ENCODE measurements around the gene ZFHX3. TPM values are rescaled to one million over a fixed set of nuclear protein-coding genes. Genes with fewer than 3 reads are reported as not detected.

Gene ZFHX3
- total RNA-seq, 4 donors from 2014 or later: 9.1 to 34.0 (median 12.0) TPM

GRCh38 chr16:72937360-72937759 is 110.6 kb downstream of the ZFHX3 start:
- intact Hi-C loops (cut with DNase I; ENCODE audit: low total_unique reads): no loop called here
- no peaks in the 10 kb centered on the region for H3K27me3 ChIP-seq
- peak overlapping the region in 1 of 2 donors; percentile 81 for H3K27ac ChIP-seq
- no peak for DNase-seq
- peaks cover 0 to 7% of the 10 kb centered on the region in 2 donors for H3K4me1 ChIP-seq
- TF ChIP-seq POLR2A (IDR thresholded peaks at IDR 0.05): no peak
- TF ChIP-seq, protein P1, sequence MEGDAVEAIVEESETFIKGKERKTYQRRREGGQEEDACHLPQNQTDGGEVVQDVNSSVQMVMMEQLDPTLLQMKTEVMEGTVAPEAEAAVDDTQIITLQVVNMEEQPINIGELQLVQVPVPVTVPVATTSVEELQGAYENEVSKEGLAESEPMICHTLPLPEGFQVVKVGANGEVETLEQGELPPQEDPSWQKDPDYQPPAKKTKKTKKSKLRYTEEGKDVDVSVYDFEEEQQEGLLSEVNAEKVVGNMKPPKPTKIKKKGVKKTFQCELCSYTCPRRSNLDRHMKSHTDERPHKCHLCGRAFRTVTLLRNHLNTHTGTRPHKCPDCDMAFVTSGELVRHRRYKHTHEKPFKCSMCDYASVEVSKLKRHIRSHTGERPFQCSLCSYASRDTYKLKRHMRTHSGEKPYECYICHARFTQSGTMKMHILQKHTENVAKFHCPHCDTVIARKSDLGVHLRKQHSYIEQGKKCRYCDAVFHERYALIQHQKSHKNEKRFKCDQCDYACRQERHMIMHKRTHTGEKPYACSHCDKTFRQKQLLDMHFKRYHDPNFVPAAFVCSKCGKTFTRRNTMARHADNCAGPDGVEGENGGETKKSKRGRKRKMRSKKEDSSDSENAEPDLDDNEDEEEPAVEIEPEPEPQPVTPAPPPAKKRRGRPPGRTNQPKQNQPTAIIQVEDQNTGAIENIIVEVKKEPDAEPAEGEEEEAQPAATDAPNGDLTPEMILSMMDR (IDR thresholded peaks at IDR 0.05): no peak
- no peak overlapping the region for H3K4me3 ChIP-seq
- no peaks in the 10 kb centered on the region for H3K36me3 ChIP-seq
- no peaks in the 10 kb centered on the region for H3K9me3 ChIP-seq

- Histone ChIP-seq H3K4me1 (peaks cover 0 to 7% of the 10 kb centered on the region in 2 donors), H3K9me3 (no peaks in the 10 kb centered on the region), H3K27me3 (no peaks in the 10 kb centered on the region), H3K4me3 (no peak overlapping the region), H3K36me3 (no peaks in the 10 kb centered on the region), H3K27ac (no peak overlapping the region)
- intact Hi-C loops (cut with DNase I; ENCODE audit: low total_unique reads): no loop called here
- no peak for TF ChIP-seq POLR2A (IDR thresholded peaks at IDR 0.05)
- TF ChIP-seq, protein P1 (IDR thresholded peaks at IDR 0.05): no peak
- DNase-seq: no peak
These were observed 111.5 kb downstream of the ZFHX3 start for GRCh38 chr16:72936408-72936807.

DNA sequence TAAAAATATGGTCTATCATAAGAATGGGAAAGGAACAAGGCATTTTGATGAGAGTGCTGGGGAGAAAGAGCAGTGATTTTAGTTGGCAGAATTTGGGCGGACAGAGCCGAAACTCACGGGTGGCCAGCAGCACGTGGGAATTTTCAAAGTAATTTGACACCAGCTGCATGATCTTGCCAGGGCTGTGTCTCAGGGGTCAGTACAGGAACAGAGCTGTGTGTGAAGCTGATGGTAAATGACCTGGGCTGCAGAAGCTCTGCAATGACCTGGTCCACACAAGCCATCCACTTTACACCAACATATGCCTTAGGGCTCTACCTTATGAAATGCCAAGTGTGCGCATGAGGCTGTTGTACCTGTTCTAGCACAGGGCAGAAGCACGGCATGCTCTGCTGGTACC is 112.0 kb downstream of the ZFHX3 start:
- no peaks in the 10 kb centered on the region for H3K36me3 ChIP-seq
- H3K27me3 ChIP-seq: no peaks in the 10 kb centered on the region
- TF ChIP-seq POLR2A (IDR thresholded peaks at IDR 0.05): no peak
- TF ChIP-seq, protein P1 (IDR thresholded peaks at IDR 0.05): no peak
- H3K4me3 ChIP-seq: no peak overlapping the region
- intact Hi-C loops (cut with DNase I; ENCODE audit: low total_unique reads): no loop called here
- H3K27ac ChIP-seq: peak overlapping the region in 1 of 2 donors; percentile 37
- peaks cover 3 to 7% of the 10 kb centered on the region in 2 donors for H3K4me1 ChIP-seq
- DNase-seq: no peak
- H3K9me3 ChIP-seq: no peaks in the 10 kb centered on the region

- Histone ChIP-seq H3K4me3 (no peak overlapping the region), H3K9me3 (no peaks in the 10 kb centered on the region), H3K36me3 (no peaks in the 10 kb centered on the region), H3K27me3 (no peaks in the 10 kb centered on the region), H3K27ac (peak overlapping the region; percentile 44 to 53), H3K4me1 (peaks cover 6 to 11% of the 10 kb centered on the region in 2 donors)
- peak; percentile 59 to 67 for DNase-seq
- TF ChIP-seq POLR2A (IDR thresholded peaks at IDR 0.05): no peak
- TF ChIP-seq, protein P1 (IDR thresholded peaks at IDR 0.05): peak in 1 of 4 experiments; percentile 3
- intact Hi-C loops (cut with DNase I; ENCODE audit: low total_unique reads): no loop called here
These were observed 113.1 kb downstream of the ZFHX3 start for GRCh38 chr16:72934636-72935403.

DNA sequence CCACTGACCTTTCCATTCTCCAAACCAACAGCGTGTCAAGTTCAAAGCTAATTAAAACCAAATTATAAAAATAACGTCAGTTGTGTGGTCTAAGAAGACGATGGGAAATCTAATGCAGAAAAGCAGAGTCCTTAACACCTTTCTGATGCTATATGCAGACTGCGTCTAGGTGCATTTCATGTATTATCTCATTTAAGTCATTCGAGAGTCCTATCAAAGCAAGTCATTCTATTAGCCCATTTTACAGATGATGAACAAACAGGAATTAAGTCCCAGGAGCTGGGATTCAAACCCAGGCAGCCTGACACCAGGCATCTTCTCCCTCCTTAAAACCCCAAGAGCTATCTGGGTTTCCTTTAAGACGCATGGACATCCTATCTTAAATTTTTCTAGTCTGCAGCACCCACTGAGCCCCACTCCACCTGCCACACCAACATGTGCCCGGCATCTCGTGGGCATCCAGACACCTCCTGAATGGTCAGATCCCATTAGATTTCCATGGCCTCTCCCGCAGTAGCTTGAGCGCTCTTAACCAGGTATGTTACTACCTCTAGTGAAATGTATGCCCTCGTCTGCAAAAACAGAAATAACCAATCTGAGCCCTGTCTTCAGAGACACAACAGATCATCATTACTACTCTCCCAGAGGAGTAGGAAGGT is 115.1 kb downstream of the ZFHX3 start:
- H3K9me3 ChIP-seq: no peaks in the 10 kb centered on the region
- peak overlapping the region; percentile 44 to 56 for H3K27ac ChIP-seq
- intact Hi-C loops (cut with DNase I; ENCODE audit: low total_unique reads): no loop called here
- H3K36me3 ChIP-seq: no peaks in the 10 kb centered on the region
- no peak overlapping the region for H3K4me3 ChIP-seq
- peaks cover 6 to 7% of the 10 kb centered on the region in 2 donors for H3K4me1 ChIP-seq
- DNase-seq: no peak
- TF ChIP-seq, protein P1 (IDR thresholded peaks at IDR 0.05): no peak
- no peak for TF ChIP-seq POLR2A (IDR thresholded peaks at IDR 0.05)
- H3K27me3 ChIP-seq: no peaks in the 10 kb centered on the region

Data from uterus (tissue), 4 donors.